HepG2 (cell line): ENCODE data around the gene CAB39. TPM values are rescaled to one million over a fixed set of nuclear protein-coding genes. Genes with fewer than 3 reads are reported as not detected.

Source experiments
- ASH2L ChIP-seq: fragments of 300-600, 200-600 bp; sonication (generic); IDR thresholded peaks from 2 replicates; pipeline ENCODE4 v1.7.0; 2017; ENCODE audit warnings: low read depth, mild to moderate bottlenecking, moderate library complexity, mixed read lengths, low read length; ENCODE audit not compliant: insufficient read length
- DMAP1 ChIP-seq: IDR thresholded peaks from 2 replicates; pipeline ENCODE4 v1.6.1; 2016
- EED ChIP-seq: sonication (generic); formaldehyde crosslinking; IDR thresholded peaks from 2 replicates; pipeline ENCODE4 v1.5.0; 2020; ENCODE audit warnings: mild to moderate bottlenecking, missing genetic modification reagents
- FOXK2 ChIP-seq: fragments of 450-650 bp; IDR thresholded peaks from 2 replicates; pipeline ENCODE4 v1.6.1; 2016
- KLF16 ChIP-seq, 2 experiments: sonication (generic) in 1 of 2; formaldehyde crosslinking in 1 of 2; IDR thresholded peaks; 2 replicates each; pipeline versions ENCODE4 v1.6.1 to v1.8.0; 2016 to 2023; ENCODE audit warnings: missing genetic modification reagents in 2 of 2, missing compliant biosample characterization in 1 of 2
- MLXIP ChIP-seq: sonication (generic); formaldehyde crosslinking; IDR thresholded peaks from 2 replicates; pipeline ENCODE4 v1.9.0; 2021; ENCODE audit warnings: missing genetic modification reagents, borderline replicate concordance
- MTF2 ChIP-seq: sonication (generic); formaldehyde crosslinking; IDR thresholded peaks from 2 replicates; pipeline ENCODE4 v1.5.0; 2020; ENCODE audit warnings: missing genetic modification reagents, borderline replicate concordance
- MXD4 ChIP-seq: IDR thresholded peaks from 2 replicates; pipeline ENCODE4 v1.6.1; 2016; ENCODE audit warnings: mild to moderate bottlenecking, missing biosample characterization, missing genetic modification reagents
- NRL ChIP-seq: sonication (generic); formaldehyde crosslinking; IDR thresholded peaks from 2 replicates; pipeline ENCODE4 v1.5.0; 2020; ENCODE audit warnings: missing genetic modification reagents, mild to moderate bottlenecking, moderate library complexity, borderline replicate concordance
- PHF21A ChIP-seq: sonication (generic); formaldehyde crosslinking; IDR thresholded peaks from 2 replicates; pipeline ENCODE4 v1.5.0; 2020; ENCODE audit warnings: mild to moderate bottlenecking, missing genetic modification reagents
- TOE1 ChIP-seq: sonication (generic); formaldehyde crosslinking; IDR thresholded peaks from 2 replicates; pipeline ENCODE4 v1.4.0; 2020; ENCODE audit warnings: mild to moderate bottlenecking, missing genetic modification reagents
- TRAFD1 ChIP-seq: sonication (generic); formaldehyde crosslinking; IDR thresholded peaks from 2 replicates; pipeline ENCODE4 v1.5.1; 2020; ENCODE audit warnings: missing genetic modification reagents, mild to moderate bottlenecking, borderline replicate concordance
- ZBTB37 ChIP-seq: sonication (generic); formaldehyde crosslinking; IDR thresholded peaks from 2 replicates; pipeline ENCODE4 v1.4.0; 2020; ENCODE audit warnings: mild to moderate bottlenecking, missing genetic modification reagents
- ZFP37 ChIP-seq: sonication (generic); formaldehyde crosslinking; IDR thresholded peaks from 2 replicates; pipeline ENCODE4 v1.4.0; 2020; ENCODE audit warnings: missing genetic modification reagents, borderline replicate concordance
- ZFX ChIP-seq: sonication (generic); formaldehyde crosslinking; IDR thresholded peaks from 2 replicates; pipeline ENCODE4 v1.4.0; 2020; ENCODE audit warnings: mild to moderate bottlenecking, low read depth, missing genetic modification reagents, moderate library complexity
- ZNF136 ChIP-seq: sonication (generic); formaldehyde crosslinking; IDR thresholded peaks from 2 replicates; pipeline ENCODE4 v1.8.1; 2022; ENCODE audit warnings: low read depth, mild to moderate bottlenecking, moderate library complexity, missing genetic modification reagents
- ZNF275 ChIP-seq: sonication (generic); formaldehyde crosslinking; IDR thresholded peaks from 2 replicates; pipeline ENCODE4 v1.8.0; 2022; ENCODE audit warnings: missing genetic modification reagents, mild to moderate bottlenecking, inconsistent platforms, borderline replicate concordance
- ZNF30 ChIP-seq: sonication (generic); formaldehyde crosslinking; IDR thresholded peaks from 2 replicates; pipeline ENCODE4 v1.5.0; 2020; ENCODE audit warnings: mild to moderate bottlenecking, missing genetic modification reagents
- ZNF567 ChIP-seq: sonication (generic); formaldehyde crosslinking; IDR thresholded peaks from 2 replicates; pipeline ENCODE4 v1.8.1; 2023; ENCODE audit warnings: mild to moderate bottlenecking, missing genetic modification reagents, borderline replicate concordance
- ZNF580 ChIP-seq: IDR thresholded peaks from 2 replicates; pipeline ENCODE4 v1.6.1; 2016; ENCODE audit warnings: low read depth, borderline replicate concordance
- ZNF816 ChIP-seq: sonication (generic); formaldehyde crosslinking; IDR thresholded peaks from 2 replicates; pipeline ENCODE4 v1.8.0; 2022; ENCODE audit warnings: missing genetic modification reagents, mild to moderate bottlenecking, borderline replicate concordance
- polyA plus RNA-seq, 8 experiments: library from polyadenylated mRNA; depleted of rRNA in 3 of 8; stranded (reverse) in 7 of 8; unstranded in 1 of 8; fragments of >200 nt; fragmentation: Illumina TruSeq in 4 of 8; extraction: Trizol in 4 of 8; gene quantifications; 2 replicates each; pipeline versions ENCODE4 v1.2.1 to v1.2.3, GENCODE V29; 2011 to 2016; ENCODE audit warnings: low read depth in 4 of 8, missing spikeins in 1 of 8, mixed read lengths in 1 of 8; ENCODE audit not compliant: insufficient read depth in 1 of 8
- total RNA-seq, 5 experiments: library from RNA; depleted of rRNA; stranded (reverse); fragments of >200 nt; fragmentation: Illumina TruSeq; extraction: Trizol; gene quantifications; 2 replicates each; pipeline ENCODE4 v1.2.3, GENCODE V29; 2016; ENCODE audit warnings: low read depth in 1 of 5

The CAB39 gene
- total and polyA plus RNA-seq, 2 of the 13 experiments (the other 11 are each of a cell fraction or from before 2014, with no cell fraction given): 19.3 to 45.3 TPM

DNA sequence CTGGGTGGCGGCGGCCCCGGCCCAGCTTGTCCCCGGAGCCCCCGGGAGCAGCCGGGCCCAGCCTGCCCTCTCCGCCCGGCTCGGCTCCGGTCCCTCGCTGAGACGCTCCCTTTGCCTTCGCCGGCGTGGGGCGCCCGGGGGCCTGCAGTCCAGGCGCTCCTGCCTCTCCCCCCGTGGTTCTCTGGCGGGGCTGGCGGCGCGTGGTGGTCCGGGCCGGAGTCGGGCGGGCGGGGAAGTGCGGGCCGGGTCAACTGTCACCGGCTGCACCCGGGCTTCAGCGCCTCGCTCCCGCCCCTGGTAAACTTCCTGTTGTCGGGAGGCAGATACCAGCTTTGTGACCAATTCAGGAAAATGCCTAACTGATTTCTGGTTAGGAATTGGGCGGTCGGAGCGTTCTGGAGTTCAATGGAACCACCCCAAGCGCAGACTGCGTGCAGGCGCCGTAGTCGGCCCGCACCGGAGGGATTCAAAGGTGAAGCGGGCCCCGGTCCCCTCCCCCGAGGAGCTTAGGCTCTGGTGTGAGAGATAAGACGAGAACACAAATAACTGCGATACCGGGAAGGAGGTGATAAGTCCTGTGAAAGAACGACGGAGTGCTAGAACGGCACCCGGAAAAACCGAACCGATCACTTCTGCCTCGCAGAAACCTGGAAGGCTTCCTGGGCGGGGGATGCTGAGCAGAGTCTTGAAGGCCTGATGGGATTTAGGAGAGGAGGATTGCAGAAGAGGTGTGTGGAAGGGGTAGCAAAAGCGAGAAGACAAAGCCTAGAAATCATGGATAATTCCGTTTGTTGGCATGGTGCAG is 891 bp downstream of the CAB39 start (continued):
- TF ChIP-seq ZNF136 (CRISPR knock-in tag) (no peak), KLF16 (CRISPR knock-in tag; IDR thresholded peaks at IDR 0.05) (no peak), NRL (peak; percentile 18), ZNF580 (CRISPR knock-in tag) (no peak), DMAP1 (no peak), EED (CRISPR knock-in tag) (no peak), ZNF30 (CRISPR knock-in tag) (no peak), ZNF275 (CRISPR knock-in tag) (0 out of 2 replicates have a peak, but pooled peaks have one; percentile 36), PHF21A (no peak; the same call in 1 of the 2 replicates), ASH2L (peak; percentile 86), TOE1 (CRISPR knock-in tag) (no peak), ZFP37 (no peak), ZBTB37 (CRISPR knock-in tag) (no peak), ZNF567 (CRISPR knock-in tag) (no peak), ZFX (CRISPR knock-in tag) (peak; percentile 55), TRAFD1 (CRISPR knock-in tag) (no peak), MTF2 (CRISPR knock-in tag) (0 out of 2 replicates have a peak, but pooled peaks have one; percentile 27), FOXK2 (no peak), ZNF816 (CRISPR knock-in tag) (no peak), MLXIP (CRISPR knock-in tag) (no peak), MXD4 (CRISPR knock-in tag) (no peak)
